Hepatocyte (in vitro differentiated cells): Measurements from ENCODE around the gene SEC22C.

ENCODE experiments used
- EZH2 ChIP-seq: fragments of 200-600 bp; sonication (generic); IDR thresholded peaks from 2 replicates; pipeline ENCODE4 v1.6.1; 2016; ENCODE audit warnings: antibody characterized with exemption, mild to moderate bottlenecking, borderline replicate concordance
- TF ChIP-seq, protein P1 (sequence below): fragments of 200-600 bp; sonication (generic); IDR thresholded peaks from 2 replicates; pipeline ENCODE4 v1.5.1; 2016; ENCODE audit warnings: antibody characterized with exemption, mild to moderate bottlenecking; ENCODE audit not compliant: poor library complexity

DNA sequence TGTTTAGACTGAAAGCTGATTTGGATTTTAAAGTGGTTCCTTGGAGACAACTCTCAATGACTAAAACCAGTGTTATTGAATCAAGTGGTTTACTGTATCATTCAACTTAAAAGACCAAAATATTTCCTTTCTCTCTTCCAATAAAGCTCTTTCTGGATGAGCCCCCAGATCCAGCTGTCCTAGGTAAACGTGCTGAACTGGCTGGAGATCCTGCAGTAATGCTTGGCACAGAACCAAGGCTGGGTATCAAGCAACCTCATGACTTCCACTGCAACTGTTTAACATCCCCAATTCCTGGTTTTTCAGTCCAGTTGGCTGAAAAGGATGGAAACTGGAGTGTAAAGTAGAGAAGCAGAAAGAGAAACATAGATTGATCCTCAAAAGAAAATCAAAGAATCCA lies 28.9 kb downstream of the SEC22C start:
- TF ChIP-seq, protein P1, sequence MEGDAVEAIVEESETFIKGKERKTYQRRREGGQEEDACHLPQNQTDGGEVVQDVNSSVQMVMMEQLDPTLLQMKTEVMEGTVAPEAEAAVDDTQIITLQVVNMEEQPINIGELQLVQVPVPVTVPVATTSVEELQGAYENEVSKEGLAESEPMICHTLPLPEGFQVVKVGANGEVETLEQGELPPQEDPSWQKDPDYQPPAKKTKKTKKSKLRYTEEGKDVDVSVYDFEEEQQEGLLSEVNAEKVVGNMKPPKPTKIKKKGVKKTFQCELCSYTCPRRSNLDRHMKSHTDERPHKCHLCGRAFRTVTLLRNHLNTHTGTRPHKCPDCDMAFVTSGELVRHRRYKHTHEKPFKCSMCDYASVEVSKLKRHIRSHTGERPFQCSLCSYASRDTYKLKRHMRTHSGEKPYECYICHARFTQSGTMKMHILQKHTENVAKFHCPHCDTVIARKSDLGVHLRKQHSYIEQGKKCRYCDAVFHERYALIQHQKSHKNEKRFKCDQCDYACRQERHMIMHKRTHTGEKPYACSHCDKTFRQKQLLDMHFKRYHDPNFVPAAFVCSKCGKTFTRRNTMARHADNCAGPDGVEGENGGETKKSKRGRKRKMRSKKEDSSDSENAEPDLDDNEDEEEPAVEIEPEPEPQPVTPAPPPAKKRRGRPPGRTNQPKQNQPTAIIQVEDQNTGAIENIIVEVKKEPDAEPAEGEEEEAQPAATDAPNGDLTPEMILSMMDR: no peak
- TF ChIP-seq EZH2: no peak
